GM21825 (cell line): ENCODE results near the gene HLA-G.
"Not testable (repeated sequence)": the region's sequence is repeated elsewhere in the genome, so short reads cannot be mapped to it uniquely, and the experiment has no call there.

Experiments
- ATAC-seq: cut with Tn5 transposase; IDR thresholded peaks from one replicate; pipeline ENCODE4 v1.9.1; 2021; ENCODE audit warnings: mild to moderate bottlenecking, moderate library complexity; ENCODE audit not compliant: unreplicated experiment

HLA-G gene

GRCh38 chr6:29827579-29828470 lies at the start of gene HLA-G:
TSS of gene HLA-G (plus strand) at chr6:29827825. CDS start at chr6:29827845, 20 bp downstream.
- no peak for ATAC-seq

- ATAC-seq, result not testable (repeated sequence)
Observed at GRCh38 chr6:29780019-29780698, 47.5 kb upstream of the HLA-G start.

GRCh38 chr6:29789176-29789575 lies 38.4 kb upstream of the HLA-G start:
- ATAC-seq, result no peak

GRCh38 chr6:29790626-29791025 lies 37.0 kb upstream of the HLA-G start:
- no peak for ATAC-seq

GRCh38 chr6:29791162-29791561 lies 36.5 kb upstream of the HLA-G start:
- no peak for ATAC-seq

- ATAC-seq, result no peak
Observed at GRCh38 chr6:29791786-29792122, 35.9 kb upstream of the HLA-G start.

- no peak for ATAC-seq
Observed at GRCh38 chr6:29792123-29793035, 35.2 kb upstream of the HLA-G start.

GRCh38 chr6:29793036-29793356 lies 34.6 kb upstream of the HLA-G start:
- ATAC-seq, result no peak

GRCh38 chr6:29793796-29794195 lies 33.8 kb upstream of the HLA-G start:
- ATAC-seq, result no peak

GRCh38 chr6:29796026-29796425 lies 31.6 kb upstream of the HLA-G start:
- ATAC-seq, result no peak

GRCh38 chr6:29797135-29797534 lies 30.5 kb upstream of the HLA-G start:
- no peak for ATAC-seq

- ATAC-seq, result no peak
Observed at GRCh38 chr6:29797966-29798365, 29.7 kb upstream of the HLA-G start.

- ATAC-seq, result no peak
Observed at GRCh38 chr6:29800254-29800653, 27.4 kb upstream of the HLA-G start.

GRCh38 chr6:29806387-29806786 lies 21.2 kb upstream of the HLA-G start:
- no peak for ATAC-seq

GRCh38 chr6:29809249-29809648 lies 18.4 kb upstream of the HLA-G start:
- no peak for ATAC-seq

- ATAC-seq, result no peak
Observed at GRCh38 chr6:29810371-29810770, 17.3 kb upstream of the HLA-G start.

- ATAC-seq, result no peak
Observed at GRCh38 chr6:29811377-29811776, 16.2 kb upstream of the HLA-G start.

- ATAC-seq, result no peak
Observed at GRCh38 chr6:29813066-29813465, 14.6 kb upstream of the HLA-G start.

- no peak for ATAC-seq
Observed at GRCh38 chr6:29813809-29814208, 13.8 kb upstream of the HLA-G start.

- ATAC-seq, result no peak
Observed at GRCh38 chr6:29814379-29815117, 13.1 kb upstream of the HLA-G start.
